Superior temporal gyrus (tissue), 1 donor: ENCODE data around the gene PRDM16.

Source experiments
- DNase-seq: peaks from one replicate; pipeline ENCODE4 v3.0.0-alpha.2; 2016; ENCODE audit errors: extremely low spot score

Gene PRDM16

GRCh38 chr1:3183411-3183810 is 114.4 kb downstream of the PRDM16 start:
- DNase-seq, result no peak

GRCh38 chr1:3183813-3184212 is 114.8 kb downstream of the PRDM16 start:
- DNase-seq, result no peak

GRCh38 chr1:3184666-3185065 is 115.7 kb downstream of the PRDM16 start:
- no peak for DNase-seq

- DNase-seq, result no peak
These were observed 117.0 kb downstream of the PRDM16 start for GRCh38 chr1:3185896-3186525.

- DNase-seq, result no peak
These were observed 117.5 kb downstream of the PRDM16 start for GRCh38 chr1:3186526-3186921.

- DNase-seq, result no peak
These were observed 118.6 kb downstream of the PRDM16 start for GRCh38 chr1:3187415-3188149.

- DNase-seq, result no peak
These were observed 119.4 kb downstream of the PRDM16 start for GRCh38 chr1:3188150-3188971.

GRCh38 chr1:3190256-3191041 is 121.4 kb downstream of the PRDM16 start:
- DNase-seq, result no peak

GRCh38 chr1:3192361-3192760 is 123.4 kb downstream of the PRDM16 start:
- DNase-seq, result no peak

- no peak for DNase-seq
These were observed 123.8 kb downstream of the PRDM16 start for GRCh38 chr1:3192825-3193224.

GRCh38 chr1:3193811-3194210 is 124.8 kb downstream of the PRDM16 start:
- DNase-seq, result no peak

GRCh38 chr1:3194760-3195479 is 125.9 kb downstream of the PRDM16 start:
- no peak for DNase-seq

- no peak for DNase-seq
These were observed 126.4 kb downstream of the PRDM16 start for GRCh38 chr1:3195480-3195815.

GRCh38 chr1:3195966-3196515 is 127.0 kb downstream of the PRDM16 start:
- no peak for DNase-seq

GRCh38 chr1:3196577-3197245 is 127.7 kb downstream of the PRDM16 start:
- DNase-seq, result no peak

GRCh38 chr1:3197781-3198316 is 128.8 kb downstream of the PRDM16 start:
- no peak for DNase-seq

- DNase-seq, result no peak
These were observed 129.6 kb downstream of the PRDM16 start for GRCh38 chr1:3198371-3199271.

- no peak for DNase-seq
These were observed 135.7 kb downstream of the PRDM16 start for GRCh38 chr1:3204725-3205124.

- DNase-seq, result no peak
These were observed 136.8 kb downstream of the PRDM16 start for GRCh38 chr1:3205815-3206214.
